ENCODE results near the gene ANXA5.
"Not testable (repeated sequence)": the region's sequence is repeated elsewhere in the genome, so short reads cannot be mapped to it uniquely, and the experiment has no call there.

ANXA5 gene

DNA sequence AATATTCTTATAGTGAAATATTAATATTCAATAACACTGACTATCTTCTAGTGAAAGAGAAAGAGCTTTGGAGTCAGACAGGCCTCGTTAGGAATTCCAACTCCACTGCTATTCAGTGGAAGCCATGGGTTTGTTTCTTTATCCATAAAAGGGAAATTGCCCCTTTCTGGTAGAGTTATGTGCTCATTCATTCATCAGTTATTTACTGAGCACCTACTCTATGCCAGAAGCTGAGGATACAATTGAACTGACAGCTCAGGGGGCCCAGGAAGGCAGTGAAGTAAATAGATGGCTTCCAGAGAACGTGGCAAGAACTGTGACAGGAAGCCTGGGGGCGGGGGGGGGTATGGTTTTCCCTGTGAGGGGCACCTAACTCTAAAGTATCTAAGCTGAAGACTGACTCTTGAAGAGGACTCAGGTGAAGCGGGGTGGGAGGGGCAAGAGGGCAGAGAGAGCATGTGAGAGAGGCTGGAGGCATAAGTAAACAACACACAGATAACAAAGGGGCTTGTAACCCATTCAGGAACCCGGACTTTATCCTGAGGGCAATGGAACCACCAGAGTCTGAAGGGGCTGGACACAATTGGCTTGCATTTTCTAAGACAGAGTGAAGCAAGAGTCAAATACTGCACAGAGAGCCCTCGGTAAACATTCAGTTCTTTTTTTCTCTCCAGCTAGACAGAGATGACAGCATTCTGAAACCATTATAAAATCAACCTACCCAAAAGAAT lies 20.3 kb downstream of the ANXA5 start:
- DNase-seq: no peak

DNA sequence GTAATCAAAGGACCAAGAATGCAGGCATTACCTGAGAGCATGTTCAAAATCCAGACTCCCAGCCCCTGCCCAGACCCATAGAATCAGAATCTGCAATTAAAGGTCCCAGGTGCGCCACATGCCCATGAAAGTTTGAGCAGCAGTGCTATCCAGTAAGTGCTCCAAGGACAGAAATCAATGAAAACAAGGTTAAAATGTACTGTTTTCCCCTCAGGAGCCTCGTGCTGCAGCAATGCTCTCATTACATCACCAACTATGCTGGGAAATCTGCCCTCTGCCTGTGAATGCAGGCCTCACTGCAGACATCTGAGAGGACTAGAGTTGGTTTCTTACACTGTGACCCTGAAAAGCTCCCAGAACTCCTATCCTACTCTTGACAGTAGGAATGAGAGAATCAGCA lies 21.1 kb downstream of the ANXA5 start:
- DNase-seq: no peak

GRCh38 chr4:121674696-121675095 lies 22.1 kb downstream of the ANXA5 start:
- DNase-seq: no peak

GRCh38 chr4:121674191-121674590 lies 22.6 kb downstream of the ANXA5 start:
- DNase-seq: no peak

GRCh38 chr4:121669163-121669550 lies 27.6 kb downstream of the ANXA5 start:
- no peak for DNase-seq

DNA sequence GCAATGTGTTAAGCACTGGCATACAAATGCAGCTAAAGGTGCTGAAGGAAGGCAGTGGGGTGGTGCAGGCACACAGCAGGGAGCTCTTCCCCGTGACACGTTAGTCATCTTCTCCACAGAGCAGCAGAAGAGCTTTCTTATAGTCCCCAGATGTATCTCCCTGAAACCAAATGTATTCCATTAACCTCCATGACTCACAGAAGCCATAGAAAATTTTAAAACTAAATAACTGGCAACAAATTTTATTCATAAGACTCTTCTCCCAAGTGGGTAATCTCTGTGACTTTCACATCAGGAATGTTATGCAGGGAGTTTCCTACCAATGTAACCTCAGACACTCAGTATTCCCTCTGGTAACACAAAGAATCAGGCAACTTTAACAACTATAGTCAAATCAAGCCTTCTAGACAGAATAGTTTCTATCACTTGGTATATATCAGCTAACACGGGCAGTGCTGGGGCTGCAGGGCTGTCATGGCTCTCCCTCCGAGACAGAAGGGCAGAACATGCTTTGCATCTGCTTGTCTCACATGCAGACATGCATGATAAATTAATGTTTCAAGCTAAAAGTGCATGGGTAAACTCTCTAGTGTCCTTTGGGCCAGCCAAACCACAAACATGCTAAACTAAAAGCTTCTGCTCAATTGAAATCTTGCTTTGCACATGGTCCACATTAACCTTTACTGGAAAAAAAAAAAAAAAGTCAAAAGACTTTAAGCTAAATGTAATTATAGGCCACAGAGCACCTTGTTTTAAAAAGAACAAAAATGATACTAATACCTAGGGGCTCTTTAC lies 28.2 kb downstream of the ANXA5 start:
- no peak for DNase-seq

GRCh38 chr4:121666091-121666679 lies 30.6 kb downstream of the ANXA5 start:
- DNase-seq: no peak

GRCh38 chr4:121665371-121665770 lies 31.4 kb downstream of the ANXA5 start:
- no peak for DNase-seq

- no peak for DNase-seq
These were observed 34.6 kb downstream of the ANXA5 start for GRCh38 chr4:121662225-121662624.

DNA sequence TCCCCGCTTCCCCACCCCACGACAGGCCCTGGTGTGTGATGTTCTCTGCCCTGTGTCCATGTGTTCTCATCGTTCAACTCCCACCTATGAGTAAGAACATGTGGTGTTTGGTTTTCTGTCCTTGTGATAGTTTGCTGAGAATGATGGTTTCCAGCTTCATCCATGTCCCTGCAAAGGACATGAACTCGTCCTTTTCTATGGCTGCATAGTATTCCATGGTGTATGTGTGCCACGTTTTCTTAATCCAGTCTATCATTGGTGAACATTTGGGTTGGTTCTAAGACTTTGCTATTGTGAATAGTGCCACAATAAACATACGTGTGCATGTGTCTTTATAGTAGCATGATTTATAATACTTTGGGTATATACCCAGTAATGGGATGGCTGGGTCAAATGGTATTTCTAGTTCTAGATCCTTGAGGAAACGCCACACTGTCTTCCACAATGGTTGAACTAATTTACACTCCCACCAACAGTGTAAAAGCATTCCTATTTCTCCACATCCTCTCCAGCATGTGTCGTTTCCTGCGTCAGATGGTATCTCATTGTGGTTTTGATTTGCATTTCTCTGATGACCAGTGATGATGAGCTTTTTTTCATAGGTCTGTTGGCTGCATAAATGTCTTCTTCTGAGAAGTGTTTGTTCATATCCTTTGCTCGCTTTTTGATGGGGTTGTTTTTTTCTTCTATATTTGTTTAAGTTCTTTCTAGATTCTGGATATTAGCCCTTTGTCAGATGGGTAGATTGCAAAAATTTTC lies 36.4 kb downstream of the ANXA5 start:
- not testable (repeated sequence) for DNase-seq

DNA sequence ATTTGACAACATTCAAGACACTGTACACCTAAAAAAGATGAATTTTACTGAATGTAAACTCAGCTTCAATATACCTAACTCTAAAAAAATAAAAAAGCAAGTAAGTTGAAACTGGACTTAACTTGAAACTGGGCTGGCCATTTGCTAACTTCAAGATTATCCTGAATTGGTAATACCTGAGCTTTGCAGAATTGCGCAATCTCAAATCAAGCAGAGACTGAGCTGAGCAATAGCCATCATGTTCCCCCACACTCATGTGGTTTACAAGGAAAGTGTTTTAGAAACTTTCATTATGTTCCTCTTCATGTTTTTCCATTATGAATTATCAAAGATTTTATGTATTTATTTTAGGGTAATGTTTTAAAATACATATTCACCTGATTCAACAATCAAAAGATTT lies 38.7 kb downstream of the ANXA5 start:
- no peak for DNase-seq

- DNase-seq: no peak
These were observed 40.5 kb downstream of the ANXA5 start for GRCh38 chr4:121656269-121656641.

DNA sequence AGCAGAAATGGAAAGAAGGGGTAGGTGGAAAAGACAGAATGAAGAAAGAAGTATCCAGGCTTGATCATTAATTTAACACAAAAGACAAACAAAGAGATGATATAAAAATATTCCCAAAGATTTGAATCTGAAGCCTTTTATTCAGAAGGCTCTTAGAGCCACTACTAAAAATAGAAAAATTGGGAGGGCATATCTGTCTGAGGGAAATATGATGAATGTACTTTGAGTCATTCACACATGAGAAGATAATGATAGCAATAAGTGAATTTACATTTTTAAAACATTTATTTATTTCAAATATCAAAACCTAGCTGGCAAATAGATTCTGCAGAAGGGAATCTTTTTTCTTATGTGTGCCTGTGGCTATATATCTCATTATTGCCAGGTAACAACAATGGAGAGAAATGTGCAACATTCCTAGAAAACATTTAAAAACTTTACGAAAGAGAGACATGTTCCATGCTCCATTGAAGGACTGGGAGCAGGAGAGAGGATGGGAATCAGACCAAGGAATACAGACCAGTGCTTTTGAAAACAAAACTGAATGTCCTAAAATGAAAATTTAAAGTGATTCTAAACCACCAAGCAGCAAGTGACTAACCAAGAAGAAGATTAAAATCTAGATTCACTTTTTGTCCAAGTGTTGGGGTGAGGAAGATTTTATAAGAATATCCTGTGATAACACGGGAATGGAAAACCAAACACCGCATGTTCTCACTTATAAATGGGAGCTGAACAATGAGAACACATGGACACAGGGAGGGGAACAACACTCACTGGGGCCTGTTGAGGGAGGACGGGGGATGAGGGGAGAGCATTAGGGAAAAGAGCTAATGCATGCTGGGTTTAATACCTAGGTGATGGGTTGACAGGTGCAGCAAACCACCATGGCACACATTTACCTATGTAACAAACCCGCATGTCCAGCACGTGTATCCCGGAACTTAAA lies 41.2 kb downstream of the ANXA5 start:
- no peak for DNase-seq

GRCh38 chr4:121654738-121655137 lies 42.0 kb downstream of the ANXA5 start:
- DNase-seq: no peak

DNA sequence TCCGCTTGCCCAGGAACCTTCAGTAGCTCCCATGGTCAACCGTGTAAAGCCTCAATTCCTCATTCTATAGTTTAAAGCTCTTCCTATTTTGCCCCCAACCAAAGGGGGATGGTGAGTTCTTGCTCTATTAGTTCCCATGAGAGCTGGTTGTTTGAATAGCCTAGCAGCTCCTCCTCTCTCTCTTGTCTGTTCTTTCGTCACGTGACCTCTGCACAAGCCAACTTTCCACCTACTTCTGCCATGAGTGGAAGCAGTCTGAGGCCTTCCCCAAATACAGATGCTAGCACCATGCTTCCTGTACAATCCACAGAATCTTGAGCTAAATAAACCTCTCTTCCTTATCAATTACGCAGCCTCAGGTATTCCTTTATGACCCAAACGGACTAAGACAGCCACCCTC lies 42.8 kb downstream of the ANXA5 start:
- no peak for DNase-seq

DNA sequence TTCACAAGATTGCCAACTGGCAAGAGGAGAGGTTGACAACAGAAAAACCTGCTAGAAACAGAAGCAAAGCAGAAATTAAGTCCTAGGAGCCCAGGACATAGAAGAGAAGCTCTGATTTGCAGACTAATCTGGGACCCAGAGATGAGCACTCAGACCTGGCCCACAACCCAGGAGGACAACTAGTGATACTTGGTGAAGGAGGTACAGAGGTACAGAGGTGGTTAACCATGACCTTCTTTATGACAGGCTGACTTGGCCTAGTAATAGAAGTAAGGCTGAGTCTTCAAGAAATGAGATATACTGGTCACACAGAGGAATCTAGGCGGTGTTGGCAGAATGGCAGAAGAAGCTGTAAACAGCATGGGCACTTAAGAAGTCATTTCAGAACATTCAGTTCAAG lies 43.6 kb downstream of the ANXA5 start:
- no peak for DNase-seq

GRCh38 chr4:121651597-121651996 lies 45.2 kb downstream of the ANXA5 start:
- DNase-seq: no peak

DNA sequence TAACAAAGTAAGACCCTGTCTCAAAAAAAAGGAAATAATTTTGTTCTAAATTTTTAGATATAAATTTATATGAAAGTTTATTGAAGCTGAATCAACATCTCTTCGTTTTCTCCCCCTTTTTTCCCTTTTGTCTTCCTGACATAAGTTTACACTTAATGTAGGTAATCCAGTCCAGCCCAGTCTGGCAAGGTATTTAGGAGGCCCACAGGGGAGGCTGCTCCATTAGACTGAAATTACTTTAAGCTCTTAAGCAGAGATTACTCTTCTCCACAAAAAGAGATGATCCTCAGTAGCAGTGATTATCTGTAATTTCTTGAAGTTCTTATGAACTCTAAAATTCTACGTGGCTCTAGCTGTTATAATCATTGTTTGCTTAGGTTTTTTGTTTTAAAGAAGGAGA lies 46.0 kb downstream of the ANXA5 start:
- DNase-seq: no peak

GRCh38 chr4:121648516-121648915 lies 48.3 kb downstream of the ANXA5 start:
- no peak for DNase-seq

GRCh38 chr4:121642876-121643585 lies 53.7 kb downstream of the ANXA5 start:
- DNase-seq: no peak

GRCh38 chr4:121642292-121642691 lies 54.5 kb downstream of the ANXA5 start:
- no peak for DNase-seq

DNA sequence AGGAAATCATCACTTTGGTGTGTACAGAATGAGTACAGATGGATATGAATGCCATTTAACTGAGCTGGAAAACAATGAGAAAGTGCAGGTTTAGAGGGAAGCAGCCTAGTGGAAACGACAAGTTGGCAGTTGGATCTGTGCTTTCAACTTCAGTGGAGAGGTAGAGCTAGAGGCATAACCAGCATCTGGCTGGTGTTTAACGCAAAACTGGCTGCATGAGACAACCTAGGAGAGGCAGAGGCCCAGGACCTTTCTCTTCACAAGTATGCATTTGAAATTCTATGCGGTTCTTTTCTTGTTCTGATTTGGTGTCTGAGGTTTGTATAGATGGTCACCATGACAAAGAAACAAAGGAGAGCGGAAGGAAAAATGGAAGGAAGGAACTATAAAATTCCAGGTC lies 63.1 kb downstream of the ANXA5 start:
- no peak for DNase-seq

Data from inflammatory macrophage treated with lipopolysaccharide for 4 hours (primary cell).